HG02642 (cell line): ENCODE measurements around the gene SRRM4.
"Not testable (repeated sequence)": the region's sequence is repeated elsewhere in the genome, so short reads cannot be mapped to it uniquely, and the experiment has no call there.

Experiments
- ATAC-seq: cut with Tn5 transposase; IDR thresholded peaks from one replicate; pipeline ENCODE4 v1.9.1; 2021; ENCODE audit warnings: mild to moderate bottlenecking; ENCODE audit not compliant: unreplicated experiment, poor library complexity

The SRRM4 gene

GRCh38 chr12:119006746-119007145, 25.4 kb downstream of the SRRM4 start:
- ATAC-seq = no peak

GRCh38 chr12:119008273-119008672, 26.9 kb downstream of the SRRM4 start:
- not testable (repeated sequence) for ATAC-seq

GRCh38 chr12:119008691-119009221, 27.4 kb downstream of the SRRM4 start:
- ATAC-seq = no peak

- no peak for ATAC-seq
Measured at GRCh38 chr12:119011231-119011630, 29.9 kb downstream of the SRRM4 start.

- no peak for ATAC-seq
Measured at GRCh38 chr12:119012179-119012578, 30.8 kb downstream of the SRRM4 start.

GRCh38 chr12:119013023-119013422, 31.7 kb downstream of the SRRM4 start:
- no peak for ATAC-seq

- no peak for ATAC-seq
Measured at GRCh38 chr12:119014368-119014767, 33.0 kb downstream of the SRRM4 start.

- no peak for ATAC-seq
Measured at GRCh38 chr12:119016715-119017114, 35.4 kb downstream of the SRRM4 start.

GRCh38 chr12:119019166-119019565, 37.8 kb downstream of the SRRM4 start:
- ATAC-seq = no peak

GRCh38 chr12:119020406-119021360, 39.3 kb downstream of the SRRM4 start:
- no peak for ATAC-seq

- no peak for ATAC-seq
Measured at GRCh38 chr12:119024356-119024755, 43.0 kb downstream of the SRRM4 start.

- ATAC-seq = no peak
Measured at GRCh38 chr12:119025786-119026185, 44.4 kb downstream of the SRRM4 start.

GRCh38 chr12:119033332-119033731, 52.0 kb downstream of the SRRM4 start:
- ATAC-seq = not testable (repeated sequence)

GRCh38 chr12:119036878-119037825, 55.8 kb downstream of the SRRM4 start:
- ATAC-seq = no peak

GRCh38 chr12:119044094-119044493, 62.8 kb downstream of the SRRM4 start:
- ATAC-seq = no peak

GRCh38 chr12:119047641-119048040, 66.3 kb downstream of the SRRM4 start:
- ATAC-seq = no peak

- no peak for ATAC-seq
Measured at GRCh38 chr12:119050663-119051062, 69.3 kb downstream of the SRRM4 start.

GRCh38 chr12:119051474-119051873, 70.1 kb downstream of the SRRM4 start:
- no peak for ATAC-seq

- no peak for ATAC-seq
Measured at GRCh38 chr12:119052001-119052400, 70.7 kb downstream of the SRRM4 start.

- no peak for ATAC-seq
Measured at GRCh38 chr12:119055977-119056376, 74.6 kb downstream of the SRRM4 start.
